ENCODE results near the gene CDK14. TPM values are rescaled to one million over a fixed set of nuclear protein-coding genes. Genes with fewer than 3 reads are reported as not detected.

Gene CDK14
- total RNA-seq, 1 donor = 39.1 TPM

- no peak for DNase-seq (ENCODE audit: insufficient read length, low spot score, missing footprints)
- Histone ChIP-seq H2AFZ (ENCODE audit: low read length) (no peak overlapping the region), H3K4me3 (ENCODE audit: insufficient read depth, low read length) (no peak overlapping the region), H3K4me1 (ENCODE audit: insufficient read depth, low read length) (peaks cover 6% of the 10 kb centered on the region), H3K36me3 (ENCODE audit: insufficient read depth, low read length) (no peaks in the 10 kb centered on the region), H3K27me3 (ENCODE audit: insufficient read depth, low read length) (no peaks in the 10 kb centered on the region), H3K79me2 (ENCODE audit: insufficient read depth, low read length) (no peaks in the 10 kb centered on the region), H3K4me2 (ENCODE audit: insufficient read depth, low read length) (no peak overlapping the region), H4K20me1 (ENCODE audit: insufficient read depth, low read length) (no peaks in the 10 kb centered on the region), H3K27ac (ENCODE audit: low read depth, low read length) (no peak overlapping the region), H3K9me3 (ENCODE audit: low read depth, low read length) (no peaks in the 10 kb centered on the region)
- TF ChIP-seq, protein P1, sequence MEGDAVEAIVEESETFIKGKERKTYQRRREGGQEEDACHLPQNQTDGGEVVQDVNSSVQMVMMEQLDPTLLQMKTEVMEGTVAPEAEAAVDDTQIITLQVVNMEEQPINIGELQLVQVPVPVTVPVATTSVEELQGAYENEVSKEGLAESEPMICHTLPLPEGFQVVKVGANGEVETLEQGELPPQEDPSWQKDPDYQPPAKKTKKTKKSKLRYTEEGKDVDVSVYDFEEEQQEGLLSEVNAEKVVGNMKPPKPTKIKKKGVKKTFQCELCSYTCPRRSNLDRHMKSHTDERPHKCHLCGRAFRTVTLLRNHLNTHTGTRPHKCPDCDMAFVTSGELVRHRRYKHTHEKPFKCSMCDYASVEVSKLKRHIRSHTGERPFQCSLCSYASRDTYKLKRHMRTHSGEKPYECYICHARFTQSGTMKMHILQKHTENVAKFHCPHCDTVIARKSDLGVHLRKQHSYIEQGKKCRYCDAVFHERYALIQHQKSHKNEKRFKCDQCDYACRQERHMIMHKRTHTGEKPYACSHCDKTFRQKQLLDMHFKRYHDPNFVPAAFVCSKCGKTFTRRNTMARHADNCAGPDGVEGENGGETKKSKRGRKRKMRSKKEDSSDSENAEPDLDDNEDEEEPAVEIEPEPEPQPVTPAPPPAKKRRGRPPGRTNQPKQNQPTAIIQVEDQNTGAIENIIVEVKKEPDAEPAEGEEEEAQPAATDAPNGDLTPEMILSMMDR (IDR thresholded peaks at IDR 0.05; ENCODE audit: extremely low read depth, low read depth, low read length) = no peak
These were observed 513.1 kb downstream of the CDK14 start for GRCh38 chr7:91109200-91109599.

GRCh38 chr7:91112902-91113341 is 516.8 kb downstream of the CDK14 start:
- no peaks in the 10 kb centered on the region for H4K20me1 ChIP-seq (ENCODE audit: insufficient read depth, low read length)
- no peak overlapping the region for H2AFZ ChIP-seq (ENCODE audit: low read length)
- TF ChIP-seq, protein P1 (IDR thresholded peaks at IDR 0.05; ENCODE audit: extremely low read depth, low read depth, low read length) = no peak
- no peaks in the 10 kb centered on the region for H3K36me3 ChIP-seq (ENCODE audit: insufficient read depth, low read length)
- peak overlapping the region; percentile 23 for H3K4me2 ChIP-seq (ENCODE audit: insufficient read depth, low read length)
- H3K4me3 ChIP-seq (ENCODE audit: insufficient read depth, low read length) = no peak overlapping the region
- H3K4me1 ChIP-seq (ENCODE audit: insufficient read depth, low read length) = peaks cover 6% of the 10 kb centered on the region
- H3K79me2 ChIP-seq (ENCODE audit: insufficient read depth, low read length) = no peaks in the 10 kb centered on the region
- DNase-seq (ENCODE audit: insufficient read length, low spot score, missing footprints) = peak; percentile 52
- H3K27ac ChIP-seq (ENCODE audit: low read depth, low read length) = no peak overlapping the region
- no peaks in the 10 kb centered on the region for H3K27me3 ChIP-seq (ENCODE audit: insufficient read depth, low read length)
- no peaks in the 10 kb centered on the region for H3K9me3 ChIP-seq (ENCODE audit: low read depth, low read length)

DNA sequence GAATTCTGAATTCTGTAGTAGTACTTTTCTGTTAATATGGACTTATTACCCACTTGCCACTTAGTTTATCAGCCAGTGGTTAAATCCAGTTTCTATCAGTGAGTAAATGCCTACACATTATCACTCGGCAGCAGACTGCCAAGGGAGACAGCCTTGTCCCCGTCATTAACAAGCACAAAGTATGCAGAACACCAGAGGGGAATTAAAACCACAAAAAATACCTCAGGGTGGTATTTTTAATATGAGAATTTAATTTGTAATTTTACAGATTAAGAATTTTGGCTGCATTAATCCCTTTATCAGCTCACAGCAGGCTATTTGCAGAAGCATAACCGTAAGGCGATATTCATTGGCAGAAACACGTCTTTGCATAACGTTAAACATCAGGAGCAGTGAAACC is 518.1 kb downstream of the CDK14 start:
- Histone ChIP-seq H3K27me3 (ENCODE audit: insufficient read depth, low read length) (no peaks in the 10 kb centered on the region), H3K27ac (ENCODE audit: low read depth, low read length) (no peak overlapping the region), H3K36me3 (ENCODE audit: insufficient read depth, low read length) (no peaks in the 10 kb centered on the region), H3K4me3 (ENCODE audit: insufficient read depth, low read length) (no peak overlapping the region), H2AFZ (ENCODE audit: low read length) (no peak overlapping the region), H3K79me2 (ENCODE audit: insufficient read depth, low read length) (no peaks in the 10 kb centered on the region), H4K20me1 (ENCODE audit: insufficient read depth, low read length) (no peaks in the 10 kb centered on the region), H3K4me1 (ENCODE audit: insufficient read depth, low read length) (peaks cover 6% of the 10 kb centered on the region), H3K9me3 (ENCODE audit: low read depth, low read length) (no peaks in the 10 kb centered on the region), H3K4me2 (ENCODE audit: insufficient read depth, low read length) (no peak overlapping the region)
- TF ChIP-seq, protein P1 (IDR thresholded peaks at IDR 0.05; ENCODE audit: extremely low read depth, low read depth, low read length) = no peak
- no peak for DNase-seq (ENCODE audit: insufficient read length, low spot score, missing footprints)

- no peaks in the 10 kb centered on the region for H3K36me3 ChIP-seq (ENCODE audit: insufficient read depth, low read length)
- H3K4me1 ChIP-seq (ENCODE audit: insufficient read depth, low read length) = peaks cover 21% of the 10 kb centered on the region
- no peak for DNase-seq (ENCODE audit: insufficient read length, low spot score, missing footprints)
- H3K9me3 ChIP-seq (ENCODE audit: low read depth, low read length) = no peaks in the 10 kb centered on the region
- no peaks in the 10 kb centered on the region for H4K20me1 ChIP-seq (ENCODE audit: insufficient read depth, low read length)
- no peak overlapping the region for H3K27ac ChIP-seq (ENCODE audit: low read depth, low read length)
- no peak overlapping the region for H3K4me2 ChIP-seq (ENCODE audit: insufficient read depth, low read length)
- no peak overlapping the region for H2AFZ ChIP-seq (ENCODE audit: low read length)
- H3K79me2 ChIP-seq (ENCODE audit: insufficient read depth, low read length) = no peaks in the 10 kb centered on the region
- TF ChIP-seq, protein P1 (IDR thresholded peaks at IDR 0.05; ENCODE audit: extremely low read depth, low read depth, low read length) = no peak
- no peak overlapping the region for H3K4me3 ChIP-seq (ENCODE audit: insufficient read depth, low read length)
- no peaks in the 10 kb centered on the region for H3K27me3 ChIP-seq (ENCODE audit: insufficient read depth, low read length)
These were observed 530.6 kb downstream of the CDK14 start for GRCh38 chr7:91126762-91127161.
